ENCODE measurements around the gene CEP250. TPM values are rescaled to one million over a fixed set of nuclear protein-coding genes. Genes with fewer than 3 reads are reported as not detected.

CEP250 gene
- total and polyA plus RNA-seq, 12 donors = 4.8 to 18.8 (median 13.8) TPM

DNA sequence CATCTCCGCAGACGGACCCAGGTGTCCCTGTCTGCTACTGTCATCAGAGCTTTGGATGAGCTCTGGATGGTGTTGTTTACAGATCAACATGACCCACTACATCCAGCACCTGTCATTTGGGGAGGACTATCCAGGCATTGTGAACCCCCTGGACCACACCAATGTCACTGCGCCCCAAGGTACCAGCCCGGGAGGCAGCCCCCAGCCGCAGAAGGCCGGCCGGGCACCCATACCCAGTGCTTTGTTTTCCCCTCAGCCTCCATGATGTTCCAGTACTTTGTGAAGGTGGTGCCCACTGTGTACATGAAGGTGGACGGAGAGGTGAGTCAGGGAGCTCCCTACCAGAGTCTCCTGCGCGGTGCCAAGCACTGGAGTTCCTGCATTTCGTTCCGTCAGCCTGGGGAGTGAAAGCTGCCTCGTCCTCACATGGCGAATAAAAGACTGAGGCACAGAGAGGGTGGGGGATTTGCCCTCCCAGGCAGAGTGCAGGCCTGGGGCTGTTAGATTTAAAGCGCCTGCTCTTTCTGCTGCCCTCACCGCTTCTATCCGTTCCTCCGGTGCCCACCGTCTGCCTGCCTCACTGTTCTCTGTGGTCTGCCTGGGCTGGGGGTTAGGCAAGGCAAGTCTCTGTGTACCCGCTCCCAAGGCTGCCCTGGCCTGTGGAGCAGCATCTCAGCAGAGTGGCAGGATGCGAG is 100.7 kb downstream of the CEP250 start:
- no peaks in the 10 kb centered on the region for H3K9me3 ChIP-seq
- H3K4me1 ChIP-seq = no peaks in the 10 kb centered on the region
- no peaks in the 10 kb centered on the region for H3K27me3 ChIP-seq
- H3K4me3 ChIP-seq = no peak overlapping the region
- no peak overlapping the region for H3K27ac ChIP-seq
- DNase-seq (no peak), ATAC-seq (no peak)
- intact Hi-C loops (cut with DNase I) = loop anchor here in 1 of 10 donors (10.0 kb wide), 1 partner anchor 139 kb away; the partner anchor contains the start of genes NFS1 and ROMO1
- no peak for TF ChIP-seq CTCF (IDR thresholded peaks at IDR 0.05)
- H3K36me3 ChIP-seq = peaks cover 0 to 78% (median 15%) of the 10 kb centered on the region in 9 donors
- 96 to 97% methylated on average over 21 of the region's 21 CpGs for WGBS, 2 donors

DNA sequence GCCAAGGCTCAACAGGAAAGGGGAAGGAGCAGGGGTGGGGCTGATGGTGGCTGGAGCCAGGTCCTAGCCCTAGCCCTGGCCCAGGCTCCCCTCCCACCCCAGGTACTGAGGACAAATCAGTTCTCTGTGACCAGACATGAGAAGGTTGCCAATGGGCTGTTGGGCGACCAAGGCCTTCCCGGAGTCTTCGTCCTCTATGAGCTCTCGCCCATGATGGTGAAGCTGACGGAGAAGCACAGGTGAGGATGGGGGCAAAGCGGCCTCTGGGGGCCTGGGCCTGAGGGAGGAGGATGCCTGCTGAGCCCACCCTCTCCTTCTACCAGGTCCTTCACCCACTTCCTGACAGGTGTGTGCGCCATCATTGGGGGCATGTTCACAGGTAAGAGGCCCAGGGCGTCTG is 101.5 kb downstream of the CEP250 start:
- 96% methylated on average over 8 of the region's 8 CpGs for WGBS, 2 donors
- ATAC-seq (peak in 1 of 8 donors; percentile 7), DNase-seq (no peak)
- H3K36me3 ChIP-seq = peaks cover 0 to 71% (median 11%) of the 10 kb centered on the region in 9 donors
- H3K27ac ChIP-seq = no peak overlapping the region
- no peak overlapping the region for H3K4me3 ChIP-seq
- TF ChIP-seq CTCF (IDR thresholded peaks at IDR 0.05) = no peak
- no peaks in the 10 kb centered on the region for H3K27me3 ChIP-seq
- intact Hi-C loops (cut with DNase I) = loop anchor here in 1 of 10 donors (10.0 kb wide), 1 partner anchor 138 kb away; the partner anchor contains the start of genes NFS1 and ROMO1
- no peaks in the 10 kb centered on the region for H3K9me3 ChIP-seq
- no peaks in the 10 kb centered on the region for H3K4me1 ChIP-seq

DNA sequence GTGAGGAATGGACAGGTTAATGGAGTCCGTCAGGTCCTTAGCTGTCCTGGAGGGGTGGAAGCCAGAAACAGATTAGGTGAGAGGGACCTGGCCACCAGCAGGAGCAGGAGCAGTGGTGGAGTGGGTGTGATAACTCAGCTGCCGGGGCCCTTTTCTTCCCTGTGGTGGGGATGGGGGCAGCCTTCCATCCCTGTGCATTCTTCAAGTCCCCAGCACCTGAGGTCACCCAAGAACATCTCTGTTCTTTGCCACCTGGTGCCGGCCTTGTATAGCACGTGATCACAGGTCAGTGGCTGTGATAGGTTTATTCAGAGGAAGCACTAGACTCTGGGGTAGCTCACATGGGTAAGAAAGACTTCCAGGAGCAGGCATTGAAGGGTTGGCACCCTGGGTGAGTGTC is 103.1 kb downstream of the CEP250 start:
- no peaks in the 10 kb centered on the region for H3K27me3 ChIP-seq
- H3K36me3 ChIP-seq = peaks cover 0 to 55% (median 8%) of the 10 kb centered on the region in 9 donors
- no peak for TF ChIP-seq CTCF (IDR thresholded peaks at IDR 0.05)
- H3K27ac ChIP-seq = no peak overlapping the region
- intact Hi-C loops (cut with DNase I) = loop anchor here in 1 of 10 donors (10.0 kb wide), 1 partner anchor 136 kb away; the partner anchor contains the start of genes NFS1 and ROMO1
- ATAC-seq = no peak
- no peaks in the 10 kb centered on the region for H3K4me1 ChIP-seq
- 92 to 95% methylated on average over 4 of the region's 4 CpGs for WGBS, 2 donors
- no peak overlapping the region for H3K4me3 ChIP-seq
- no peaks in the 10 kb centered on the region for H3K9me3 ChIP-seq
- no peak for DNase-seq

DNA sequence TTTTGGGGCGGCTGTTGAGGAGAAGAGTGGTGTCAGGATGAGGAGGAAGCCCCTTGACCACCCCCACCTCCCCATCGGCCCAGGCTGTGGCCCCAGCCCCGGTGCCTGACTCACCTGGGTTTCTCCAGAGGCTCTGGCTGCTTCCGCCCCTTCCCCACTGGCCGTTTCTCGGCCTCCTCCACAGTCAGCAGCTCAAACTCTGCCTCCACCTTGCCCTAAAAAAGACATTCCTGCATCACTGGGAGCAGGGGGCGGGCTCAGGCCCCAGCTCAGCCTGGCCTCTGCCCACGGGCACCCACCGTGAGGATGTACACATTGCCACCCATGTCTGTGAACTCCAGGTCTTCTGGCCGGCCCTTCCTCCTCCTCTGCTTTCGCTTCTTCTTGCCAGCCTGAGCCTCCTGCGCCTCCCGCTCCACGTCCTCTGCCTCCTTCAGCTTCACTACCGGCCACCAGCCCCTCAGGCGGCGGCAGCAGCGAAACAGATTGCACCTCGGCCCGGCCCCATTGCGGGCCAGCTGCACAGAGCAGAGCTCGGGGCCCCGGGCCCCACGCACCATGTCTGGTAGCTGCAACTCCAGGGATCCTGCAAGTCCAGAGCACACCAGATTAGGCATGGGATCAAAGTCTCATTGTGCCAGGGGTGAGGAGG is 103.8 kb downstream of the CEP250 start:
- Histone ChIP-seq H3K9me3 (no peaks in the 10 kb centered on the region), H3K4me1 (no peaks in the 10 kb centered on the region), H3K27me3 (no peaks in the 10 kb centered on the region), H3K27ac (no peak overlapping the region), H3K4me3 (no peak overlapping the region), H3K36me3 (peaks cover 0 to 48% (median 5%) of the 10 kb centered on the region in 9 donors)
- ATAC-seq (no peak), DNase-seq (no peak)
- WGBS, 2 donors = 92 to 96% methylated on average over 24 of the region's 24 CpGs
- no peak for TF ChIP-seq CTCF (IDR thresholded peaks at IDR 0.05)
- intact Hi-C loops (cut with DNase I) = loop anchor here in 1 of 10 donors (10.0 kb wide), 1 partner anchor 136 kb away; the partner anchor contains the start of genes NFS1 and ROMO1

Measured in heart right ventricle (tissue), 16 donors.